ENCODE measurements around the gene HOOK2. TPM values are rescaled to one million over a fixed set of nuclear protein-coding genes. Genes with fewer than 3 reads are reported as not detected.

HOOK2 gene
- total and polyA plus RNA-seq, 9 of the 15 experiments (the other 6 are each of a cell fraction or from before 2014, with no cell fraction given), result 1.3 to 17.2 (median 9.9) TPM

DNA sequence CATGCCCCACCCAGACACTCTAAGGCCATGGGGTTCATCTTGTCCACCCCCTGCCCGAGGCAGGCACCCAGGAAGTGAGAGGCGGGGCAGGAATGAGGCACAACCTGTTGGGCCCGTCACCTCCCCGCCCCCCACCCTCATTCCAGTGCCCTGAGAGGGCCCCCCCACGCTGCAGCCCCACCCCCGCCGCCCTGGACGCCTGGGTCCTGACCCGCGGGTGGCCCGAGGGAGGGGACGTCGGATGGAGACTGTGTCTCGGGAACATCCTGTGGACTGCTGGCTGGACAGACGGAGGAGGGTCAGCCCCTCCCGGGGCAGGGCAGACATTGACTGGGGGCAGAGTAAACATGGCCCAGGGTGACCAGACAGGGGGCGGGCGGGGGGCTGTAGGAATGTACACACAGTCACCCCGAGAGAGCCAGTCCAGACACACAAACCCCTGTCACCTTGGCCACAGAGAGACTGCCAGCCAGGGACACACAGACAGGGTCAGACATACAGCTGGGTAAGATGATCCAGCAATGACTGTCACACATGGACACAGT lies 8.6 kb upstream of the HOOK2 start (continued):
- TF ChIP-seq CBFA2T3 (IDR thresholded peaks at IDR 0.05) (no peak), SREBF2 (CRISPR knock-in tag; IDR thresholded peaks at IDR 0.05) (0 out of 2 replicates have a peak, but pooled peaks have one; percentile 37), PHF20 (IDR thresholded peaks at IDR 0.05; ENCODE audit: partially characterized antibody) (no peak), RFX7 (CRISPR knock-in tag; IDR thresholded peaks at IDR 0.05) (no peak), SMAD4 (CRISPR knock-in tag; conservative IDR thresholded peaks at IDR 0.05) (no peak; the same call in 1 of the 2 replicates), FOSL1 (tag; conservative IDR thresholded peaks at IDR 0.05) (no peak), LCOR (CRISPR knock-in tag; IDR thresholded peaks at IDR 0.05) (no peak), PHB (CRISPR knock-in tag; IDR thresholded peaks at IDR 0.05) (no peak), CCNT2 (IDR thresholded peaks at IDR 0.05; ENCODE audit: borderline replicate concordance, extremely low read depth, insufficient read length, low read depth, low read length) (no peak), NFYB (IDR thresholded peaks at IDR 0.05; ENCODE audit: extremely low read depth, insufficient read length) (no peak)
- TF ChIP-seq, protein P1, sequence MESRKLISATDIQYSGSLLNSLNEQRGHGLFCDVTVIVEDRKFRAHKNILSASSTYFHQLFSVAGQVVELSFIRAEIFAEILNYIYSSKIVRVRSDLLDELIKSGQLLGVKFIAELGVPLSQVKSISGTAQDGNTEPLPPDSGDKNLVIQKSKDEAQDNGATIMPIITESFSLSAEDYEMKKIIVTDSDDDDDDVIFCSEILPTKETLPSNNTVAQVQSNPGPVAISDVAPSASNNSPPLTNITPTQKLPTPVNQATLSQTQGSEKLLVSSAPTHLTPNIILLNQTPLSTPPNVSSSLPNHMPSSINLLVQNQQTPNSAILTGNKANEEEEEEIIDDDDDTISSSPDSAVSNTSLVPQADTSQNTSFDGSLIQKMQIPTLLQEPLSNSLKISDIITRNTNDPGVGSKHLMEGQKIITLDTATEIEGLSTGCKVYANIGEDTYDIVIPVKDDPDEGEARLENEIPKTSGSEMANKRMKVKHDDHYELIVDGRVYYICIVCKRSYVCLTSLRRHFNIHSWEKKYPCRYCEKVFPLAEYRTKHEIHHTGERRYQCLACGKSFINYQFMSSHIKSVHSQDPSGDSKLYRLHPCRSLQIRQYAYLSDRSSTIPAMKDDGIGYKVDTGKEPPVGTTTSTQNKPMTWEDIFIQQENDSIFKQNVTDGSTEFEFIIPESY (CRISPR knock-in tag; IDR thresholded peaks at IDR 0.05), result no peak
- TF ChIP-seq, protein P2, sequence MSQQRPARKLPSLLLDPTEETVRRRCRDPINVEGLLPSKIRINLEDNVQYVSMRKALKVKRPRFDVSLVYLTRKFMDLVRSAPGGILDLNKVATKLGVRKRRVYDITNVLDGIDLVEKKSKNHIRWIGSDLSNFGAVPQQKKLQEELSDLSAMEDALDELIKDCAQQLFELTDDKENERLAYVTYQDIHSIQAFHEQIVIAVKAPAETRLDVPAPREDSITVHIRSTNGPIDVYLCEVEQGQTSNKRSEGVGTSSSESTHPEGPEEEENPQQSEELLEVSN (IDR thresholded peaks at IDR 0.05; ENCODE audit: borderline replicate concordance in 1 of 2, extremely low read depth in 1 of 2, insufficient read depth in 1 of 2, insufficient read length in 1 of 2, low read depth in 1 of 2, low read length in 1 of 2, poor library complexity in 1 of 2, severe bottlenecking in 1 of 2), result no peak
- TF ChIP-seq, protein P3, sequence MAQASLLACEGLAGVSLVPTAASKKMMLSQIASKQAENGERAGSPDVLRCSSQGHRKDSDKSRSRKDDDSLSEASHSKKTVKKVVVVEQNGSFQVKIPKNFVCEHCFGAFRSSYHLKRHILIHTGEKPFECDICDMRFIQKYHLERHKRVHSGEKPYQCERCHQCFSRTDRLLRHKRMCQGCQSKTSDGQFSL (CRISPR knock-in tag; IDR thresholded peaks at IDR 0.05), result no peak; the same call in 1 of the 2 replicates
- TF ChIP-seq, protein P3 (tag; IDR thresholded peaks at IDR 0.05), result 0 out of 4 replicates have a peak, but pooled peaks of 1 of the 2 experiments have one; percentile 16
- TF ChIP-seq, protein P4, sequence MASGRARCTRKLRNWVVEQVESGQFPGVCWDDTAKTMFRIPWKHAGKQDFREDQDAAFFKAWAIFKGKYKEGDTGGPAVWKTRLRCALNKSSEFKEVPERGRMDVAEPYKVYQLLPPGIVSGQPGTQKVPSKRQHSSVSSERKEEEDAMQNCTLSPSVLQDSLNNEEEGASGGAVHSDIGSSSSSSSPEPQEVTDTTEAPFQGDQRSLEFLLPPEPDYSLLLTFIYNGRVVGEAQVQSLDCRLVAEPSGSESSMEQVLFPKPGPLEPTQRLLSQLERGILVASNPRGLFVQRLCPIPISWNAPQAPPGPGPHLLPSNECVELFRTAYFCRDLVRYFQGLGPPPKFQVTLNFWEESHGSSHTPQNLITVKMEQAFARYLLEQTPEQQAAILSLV (tag; IDR thresholded peaks at IDR 0.05), result no peak
